ENCODE measurements around the gene PLCG2. TPM values are rescaled to one million over a fixed set of nuclear protein-coding genes. Genes with fewer than 3 reads are reported as not detected.

PLCG2 gene
- polyA plus RNA-seq, 2 of the 4 experiments (the other 2 are of a cell fraction), result 2.8 to 6.0 TPM

- WGBS (ENCODE audit: missing lambda C conversion rate), result 69% methylated on average over 7 of the region's 7 CpGs
These were observed 160.3 kb downstream of the PLCG2 start for GRCh38 chr16:81939164-81940056.

GRCh38 chr16:81940781-81941560 lies 161.9 kb downstream of the PLCG2 start:
- ChIA-PET POLR2A (no interaction called here), CTCF (interaction anchor here (0.6 to 6.8 kb wide), 36 partner anchors 8 to 1195 kb away, joined by 3 to 94 read pairs (median 4); no protein-coding TSS in a partner anchor)
- H3K27ac ChIP-seq, result no peak overlapping the region
- peaks cover 6% of the 10 kb centered on the region; the same call in 2 of the 3 replicates for H3K4me1 ChIP-seq
- DNase-seq (ENCODE audit: low read depth in 1 of 2, low spot score in 1 of 2) (peak; percentile 57 to 73), FAIRE-seq (peak; percentile 96), ATAC-seq (peak; percentile 72 to 86)
- TF ChIP-seq FOSL2 (IDR thresholded peaks at IDR 0.05), result no peak
- TF ChIP-seq FOSL2 (CRISPR knock-in tag; IDR thresholded peaks at IDR 0.05), result peak; percentile 40; the same call in 1 of the 2 replicates
- peak; percentile 1 for TF ChIP-seq MAFK (IDR thresholded peaks at IDR 0.05; ENCODE audit: partially characterized antibody)
- TF ChIP-seq FOSB (CRISPR knock-in tag; IDR thresholded peaks at IDR 0.05), result no peak
- peak; percentile 64 for TF ChIP-seq SMC3 (IDR thresholded peaks at IDR 0.05)
- TF ChIP-seq, protein P1, sequence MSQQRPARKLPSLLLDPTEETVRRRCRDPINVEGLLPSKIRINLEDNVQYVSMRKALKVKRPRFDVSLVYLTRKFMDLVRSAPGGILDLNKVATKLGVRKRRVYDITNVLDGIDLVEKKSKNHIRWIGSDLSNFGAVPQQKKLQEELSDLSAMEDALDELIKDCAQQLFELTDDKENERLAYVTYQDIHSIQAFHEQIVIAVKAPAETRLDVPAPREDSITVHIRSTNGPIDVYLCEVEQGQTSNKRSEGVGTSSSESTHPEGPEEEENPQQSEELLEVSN (IDR thresholded peaks at IDR 0.05; ENCODE audit: borderline replicate concordance, low read depth), result no peak
- peak; percentile 78 to 80 for TF ChIP-seq RAD21 (conservative IDR thresholded peaks at IDR 0.05 in 1 of 2, IDR thresholded peaks at IDR 0.05 in 1 of 2)
- TF ChIP-seq, protein P2, sequence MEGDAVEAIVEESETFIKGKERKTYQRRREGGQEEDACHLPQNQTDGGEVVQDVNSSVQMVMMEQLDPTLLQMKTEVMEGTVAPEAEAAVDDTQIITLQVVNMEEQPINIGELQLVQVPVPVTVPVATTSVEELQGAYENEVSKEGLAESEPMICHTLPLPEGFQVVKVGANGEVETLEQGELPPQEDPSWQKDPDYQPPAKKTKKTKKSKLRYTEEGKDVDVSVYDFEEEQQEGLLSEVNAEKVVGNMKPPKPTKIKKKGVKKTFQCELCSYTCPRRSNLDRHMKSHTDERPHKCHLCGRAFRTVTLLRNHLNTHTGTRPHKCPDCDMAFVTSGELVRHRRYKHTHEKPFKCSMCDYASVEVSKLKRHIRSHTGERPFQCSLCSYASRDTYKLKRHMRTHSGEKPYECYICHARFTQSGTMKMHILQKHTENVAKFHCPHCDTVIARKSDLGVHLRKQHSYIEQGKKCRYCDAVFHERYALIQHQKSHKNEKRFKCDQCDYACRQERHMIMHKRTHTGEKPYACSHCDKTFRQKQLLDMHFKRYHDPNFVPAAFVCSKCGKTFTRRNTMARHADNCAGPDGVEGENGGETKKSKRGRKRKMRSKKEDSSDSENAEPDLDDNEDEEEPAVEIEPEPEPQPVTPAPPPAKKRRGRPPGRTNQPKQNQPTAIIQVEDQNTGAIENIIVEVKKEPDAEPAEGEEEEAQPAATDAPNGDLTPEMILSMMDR (IDR thresholded peaks at IDR 0.05), result peak; percentile 72
- H3K9me3 ChIP-seq, result no peaks in the 10 kb centered on the region
- H3K4me3 ChIP-seq, result no peak overlapping the region
- WGBS (ENCODE audit: missing lambda C conversion rate), result 38% methylated on average over 3 of the region's 3 CpGs
- peak overlapping the region; percentile 34; the same call in 2 of the 3 replicates for H3K4me2 ChIP-seq

More at GRCh38 chr16:81939164-81940056, 160.3 kb downstream of the PLCG2 start:
- H3K9me3 ChIP-seq, result no peaks in the 10 kb centered on the region
- DNase-seq (ENCODE audit: low read depth in 1 of 2, low spot score in 1 of 2) (peak in 1 of 2 experiments; percentile 14), ATAC-seq (peak in 1 of 2 experiments; percentile 55; a peak in 3 of 6 replicates), FAIRE-seq (no peak)
- H3K27ac ChIP-seq, result no peak overlapping the region
- H3K4me3 ChIP-seq, result no peak overlapping the region
- H3K4me2 ChIP-seq, result no peak overlapping the region
- ChIA-PET CTCF (interaction anchor here (1.1 to 6.8 kb wide), 14 partner anchors 7 to 517 kb away, joined by 3 to 94 read pairs (median 6); no protein-coding TSS in a partner anchor), POLR2A (no interaction called here)
- TF ChIP-seq, protein P3, sequence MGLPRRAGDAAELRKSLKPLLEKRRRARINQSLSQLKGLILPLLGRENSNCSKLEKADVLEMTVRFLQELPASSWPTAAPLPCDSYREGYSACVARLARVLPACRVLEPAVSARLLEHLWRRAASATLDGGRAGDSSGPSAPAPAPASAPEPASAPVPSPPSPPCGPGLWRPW (IDR thresholded peaks at IDR 0.05), result no peak
- TF ChIP-seq HOXA7 (CRISPR knock-in tag; IDR thresholded peaks at IDR 0.05) (no peak), RARB (CRISPR knock-in tag; IDR thresholded peaks at IDR 0.05) (no peak), POLR2A (IDR thresholded peaks at IDR 0.05; ENCODE audit: low read length) (no peak)
- peaks cover 6% of the 10 kb centered on the region; the same call in 2 of the 3 replicates for H3K4me1 ChIP-seq

DNA sequence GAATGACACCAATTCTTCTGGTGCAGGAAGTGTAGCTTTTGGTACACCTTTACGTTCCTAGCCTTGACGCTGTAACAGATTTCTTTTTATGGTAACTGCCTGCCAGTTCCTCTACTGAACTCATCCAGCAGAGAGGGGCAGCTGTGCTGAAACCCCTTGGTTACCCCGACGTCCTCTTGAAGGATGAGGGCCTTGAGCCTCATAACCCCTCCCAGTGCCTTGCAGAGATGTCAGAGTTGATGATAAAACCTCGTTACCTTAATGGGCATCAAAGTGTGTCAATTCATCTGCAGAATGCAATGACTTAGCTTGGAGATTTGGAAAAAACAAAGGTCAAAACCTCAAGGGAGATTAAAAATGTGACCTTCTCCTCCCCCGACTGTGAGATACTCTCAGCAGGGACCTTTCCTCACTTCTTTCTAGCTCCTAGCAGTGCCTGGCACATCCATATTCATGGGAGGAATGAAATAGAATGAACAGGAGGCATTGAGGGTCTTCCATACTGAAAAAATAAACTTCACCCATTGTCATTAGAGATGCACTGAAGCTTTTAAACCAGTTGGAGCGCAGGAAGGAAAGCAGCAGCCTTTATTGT lies 163.0 kb downstream of the PLCG2 start:
- CTCF ChIA-PET, result interaction anchor here (0.5 to 6.8 kb wide), 7 partner anchors 13 to 747 kb away, joined by 3 to 94 read pairs (median 12); no protein-coding TSS in a partner anchor

More for the DNA sequence above, 163.0 kb downstream of the PLCG2 start:
- Histone ChIP-seq H3K4me2 (no peak overlapping the region), H3K27ac (no peak overlapping the region), H3K9me3 (no peaks in the 10 kb centered on the region), H3K4me3 (no peak overlapping the region), H3K4me1 (peaks cover 6% of the 10 kb centered on the region; the same call in 2 of the 3 replicates)
- FAIRE-seq (no peak), ATAC-seq (no peak), DNase-seq (ENCODE audit: low read depth in 1 of 2, low spot score in 1 of 2) (no peak)
- TF ChIP-seq, protein P4, sequence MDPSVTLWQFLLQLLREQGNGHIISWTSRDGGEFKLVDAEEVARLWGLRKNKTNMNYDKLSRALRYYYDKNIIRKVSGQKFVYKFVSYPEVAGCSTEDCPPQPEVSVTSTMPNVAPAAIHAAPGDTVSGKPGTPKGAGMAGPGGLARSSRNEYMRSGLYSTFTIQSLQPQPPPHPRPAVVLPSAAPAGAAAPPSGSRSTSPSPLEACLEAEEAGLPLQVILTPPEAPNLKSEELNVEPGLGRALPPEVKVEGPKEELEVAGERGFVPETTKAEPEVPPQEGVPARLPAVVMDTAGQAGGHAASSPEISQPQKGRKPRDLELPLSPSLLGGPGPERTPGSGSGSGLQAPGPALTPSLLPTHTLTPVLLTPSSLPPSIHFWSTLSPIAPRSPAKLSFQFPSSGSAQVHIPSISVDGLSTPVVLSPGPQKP (IDR thresholded peaks at IDR 0.05; ENCODE audit: low read depth, low read length), result no peak
- TF ChIP-seq ZFP36 (IDR thresholded peaks at IDR 0.05; ENCODE audit: borderline replicate concordance, partially characterized antibody) (no peak), HDAC2 (IDR thresholded peaks at IDR 0.05) (no peak), ZNF302 (CRISPR knock-in tag; IDR thresholded peaks at IDR 0.05) (no peak), CHD4 (IDR thresholded peaks at IDR 0.05; ENCODE audit: borderline replicate concordance) (no peak), CBX8 (IDR thresholded peaks at IDR 0.05) (no peak), SREBF2 (IDR thresholded peaks at IDR 0.05) (no peak), USF2 (IDR thresholded peaks at IDR 0.05) (no peak), CBX2 (IDR thresholded peaks at IDR 0.05; ENCODE audit: borderline replicate concordance, low read depth) (no peak), FOSL2 (IDR thresholded peaks at IDR 0.05) (no peak), FOSL2 (CRISPR knock-in tag; IDR thresholded peaks at IDR 0.05) (no peak), RARB (CRISPR knock-in tag; IDR thresholded peaks at IDR 0.05) (no peak)
- TF ChIP-seq, protein P5, sequence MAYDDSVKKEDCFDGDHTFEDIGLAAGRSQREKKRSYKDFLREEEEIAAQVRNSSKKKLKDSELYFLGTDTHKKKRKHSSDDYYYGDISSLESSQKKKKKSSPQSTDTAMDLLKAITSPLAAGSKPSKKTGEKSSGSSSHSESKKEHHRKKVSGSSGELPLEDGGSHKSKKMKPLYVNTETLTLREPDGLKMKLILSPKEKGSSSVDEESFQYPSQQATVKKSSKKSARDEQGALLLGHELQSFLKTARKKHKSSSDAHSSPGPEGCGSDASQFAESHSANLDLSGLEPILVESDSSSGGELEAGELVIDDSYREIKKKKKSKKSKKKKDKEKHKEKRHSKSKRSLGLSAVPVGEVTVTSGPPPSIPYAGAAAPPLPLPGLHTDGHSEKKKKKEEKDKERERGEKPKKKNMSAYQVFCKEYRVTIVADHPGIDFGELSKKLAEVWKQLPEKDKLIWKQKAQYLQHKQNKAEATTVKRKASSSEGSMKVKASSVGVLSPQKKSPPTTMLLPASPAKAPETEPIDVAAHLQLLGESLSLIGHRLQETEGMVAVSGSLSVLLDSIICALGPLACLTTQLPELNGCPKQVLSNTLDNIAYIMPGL (CRISPR knock-in tag; IDR thresholded peaks at IDR 0.05; ENCODE audit: borderline replicate concordance), result no peak
- POLR2A ChIA-PET, result no interaction called here
- 84% methylated on average over 7 of the region's 7 CpGs for WGBS (ENCODE audit: missing lambda C conversion rate)
